Activated naive CD4-positive, alpha-beta T cell treated with anti-CD3 and anti-CD28 coated beads, Interleukin-2, amount 50 U/mL, for 72 hours (primary cell): ENCODE results near the gene GTF2A1. TPM values are rescaled to one million over a fixed set of nuclear protein-coding genes. Genes with fewer than 3 reads are reported as not detected.

ENCODE experiments used
- ATAC-seq, 2 donors: fragments of 150-1000 bp; cut with Tn5 transposase; 2 replicates each; pipeline ENCODE4 v1.10.0; 2021; ENCODE audit warnings: mild to moderate bottlenecking in 2 of 2, moderate library complexity in 2 of 2
- DNase-seq, 2 donors: peaks; one replicate each; pipeline ENCODE4 v3.0.0; 2021 to 2022; ENCODE audit warnings: low spot score in 2 of 2
- H3K27ac Mint-ChIP-seq, 2 donors: one replicate each; pipeline ENCODE4 v1.8.0; 2022; ENCODE audit warnings: mild to moderate bottlenecking in 2 of 2, mixed read lengths in 2 of 2
- H3K36me3 Mint-ChIP-seq, 2 donors: one replicate each; pipeline ENCODE4 v1.8.0; 2022; ENCODE audit warnings: mixed read lengths in 2 of 2
- H3K9me3 Mint-ChIP-seq, 2 donors: one replicate each; pipeline ENCODE4 v1.8.0; 2022; ENCODE audit warnings: mixed read lengths in 2 of 2
- total RNA-seq, 2 donors: library from RNA; stranded (reverse); gene quantifications; one replicate each; pipeline ENCODE4 v1.2.3, GENCODE V29; 2022

GTF2A1 gene
- total RNA-seq, 2 donors from 2014 or later = 38.7 to 57.9 TPM

DNA sequence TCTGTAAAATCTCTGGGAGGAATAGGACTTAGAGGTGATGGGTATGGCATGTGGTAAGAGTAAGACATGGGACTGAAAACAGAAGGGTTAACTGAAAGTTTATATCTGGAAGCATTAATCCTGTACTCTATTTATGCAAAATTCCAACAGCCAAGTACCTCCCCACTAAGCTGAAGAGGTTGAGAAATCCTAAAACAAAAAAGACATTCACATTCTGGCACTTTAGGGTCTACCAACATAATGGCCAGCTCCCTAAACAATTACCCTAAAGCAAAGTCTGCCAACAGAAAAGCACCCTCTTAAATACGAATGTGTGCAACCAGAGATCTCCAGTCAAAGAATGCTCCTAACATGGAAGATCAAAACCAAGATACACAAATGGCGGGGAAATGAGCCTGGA, 87.4 kb downstream of the GTF2A1 start:
- no peak for ATAC-seq
- no peak overlapping the region for H3K27ac Mint-ChIP-seq
- H3K36me3 Mint-ChIP-seq = peaks cover 0 to 4% of the 10 kb centered on the region in 2 donors
- no peak for DNase-seq
- no peaks in the 10 kb centered on the region for H3K9me3 Mint-ChIP-seq

DNA sequence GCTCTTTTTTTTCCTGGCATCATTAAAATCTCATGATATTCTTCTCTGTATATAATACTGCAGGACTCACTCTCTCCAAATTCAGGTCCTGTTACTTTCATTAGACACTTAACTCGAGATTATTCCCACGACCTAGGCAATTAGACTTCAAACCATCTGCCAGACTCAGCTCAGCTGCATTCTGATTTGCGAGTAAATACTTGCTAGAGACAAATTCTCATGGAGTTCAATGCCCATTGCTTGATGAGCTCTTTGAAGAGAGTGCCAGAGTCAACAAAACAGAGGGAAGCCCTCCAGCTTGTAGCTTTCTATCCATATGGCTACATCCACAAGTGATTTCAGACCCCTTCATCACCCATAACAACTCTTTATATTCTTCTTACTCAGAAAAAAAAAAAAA, 88.3 kb downstream of the GTF2A1 start:
- Mint-ChIP-seq H3K36me3 (peaks cover 0 to 4% of the 10 kb centered on the region in 2 donors), H3K27ac (no peak overlapping the region), H3K9me3 (no peaks in the 10 kb centered on the region)
- DNase-seq = no peak
- no peak for ATAC-seq

DNA sequence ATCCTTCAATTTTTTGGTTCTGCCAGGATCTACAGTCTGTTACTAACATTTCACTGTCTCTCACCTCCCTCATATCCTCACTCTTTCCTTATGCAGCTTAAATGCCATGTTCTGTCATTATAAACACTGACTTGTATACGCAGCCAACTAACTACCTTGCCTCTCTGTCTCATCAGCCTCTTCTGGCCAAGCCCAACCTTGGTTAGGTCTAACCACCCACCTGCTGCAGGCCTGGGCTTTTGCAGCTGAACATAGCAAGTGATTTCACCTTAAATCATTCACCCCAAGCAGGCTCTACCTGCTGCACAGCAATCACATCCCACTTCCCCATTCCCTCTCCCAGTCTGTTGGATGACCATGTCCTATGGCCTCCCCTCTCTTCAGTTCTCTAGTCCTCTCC, 91.5 kb downstream of the GTF2A1 start:
- ATAC-seq (no peak), DNase-seq (no peak)
- Mint-ChIP-seq H3K27ac (no peak overlapping the region), H3K9me3 (no peaks in the 10 kb centered on the region), H3K36me3 (no peaks in the 10 kb centered on the region)

DNA sequence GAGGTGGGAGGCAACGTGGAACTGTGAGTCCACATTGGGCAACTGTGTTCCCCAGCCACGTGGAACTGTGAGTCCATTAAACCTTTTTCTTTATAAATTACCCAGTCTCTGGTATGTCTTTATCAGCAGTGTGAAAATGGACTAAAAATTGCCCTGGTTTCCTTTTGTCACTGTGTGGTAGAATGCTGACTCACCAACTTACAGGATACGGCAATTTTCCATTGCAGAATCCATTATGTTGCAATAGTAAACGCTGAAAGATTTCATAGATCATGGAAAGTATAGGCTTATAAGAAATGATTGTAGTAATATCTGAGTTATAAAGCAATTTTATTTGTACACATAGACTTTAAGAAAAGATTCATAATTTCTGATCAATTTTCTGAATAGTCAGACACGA, 93.0 kb downstream of the GTF2A1 start:
- Mint-ChIP-seq H3K27ac (no peak overlapping the region), H3K36me3 (no peaks in the 10 kb centered on the region), H3K9me3 (no peaks in the 10 kb centered on the region)
- no peak for ATAC-seq
- DNase-seq = no peak

DNA sequence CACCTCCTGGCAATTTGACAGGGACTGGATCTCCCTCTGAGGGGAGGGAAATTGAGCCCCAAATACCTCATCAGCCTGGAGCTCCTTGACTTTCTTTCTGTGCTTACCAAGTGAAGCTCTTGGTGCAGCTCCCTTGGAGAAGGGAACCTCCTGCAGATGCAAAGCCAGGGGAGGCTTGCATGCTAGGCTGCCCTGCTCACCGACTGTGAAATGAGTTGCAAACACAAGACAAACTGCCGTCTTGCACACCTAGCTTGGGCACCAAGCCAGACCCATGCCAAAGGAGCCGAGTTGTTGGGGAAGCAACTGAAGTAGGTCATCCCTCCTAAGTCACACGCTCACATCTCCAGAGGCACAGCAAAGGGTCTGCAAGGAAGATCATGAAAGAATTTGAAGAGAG, 95.2 kb downstream of the GTF2A1 start:
- no peak overlapping the region for H3K27ac Mint-ChIP-seq
- DNase-seq = no peak
- H3K9me3 Mint-ChIP-seq = peaks cover 0 to 4% of the 10 kb centered on the region in 2 donors
- no peaks in the 10 kb centered on the region for H3K36me3 Mint-ChIP-seq
- no peak for ATAC-seq

Other genes with a start within 250 kb of the GTF2A1 start
- under 1 TPM; 0.45 to 0.48 TPM for gene STON2, start 179.4 kb upstream of the GTF2A1 start, total RNA-seq